NCI-H1048 (cell line): ENCODE data around the gene B4GALT2.

ENCODE experiments used
- DNase-seq: peaks from one replicate; lab custom pipeline; 2025; lab: John Stamatoyannopoulos, UW

The B4GALT2 gene

DNA sequence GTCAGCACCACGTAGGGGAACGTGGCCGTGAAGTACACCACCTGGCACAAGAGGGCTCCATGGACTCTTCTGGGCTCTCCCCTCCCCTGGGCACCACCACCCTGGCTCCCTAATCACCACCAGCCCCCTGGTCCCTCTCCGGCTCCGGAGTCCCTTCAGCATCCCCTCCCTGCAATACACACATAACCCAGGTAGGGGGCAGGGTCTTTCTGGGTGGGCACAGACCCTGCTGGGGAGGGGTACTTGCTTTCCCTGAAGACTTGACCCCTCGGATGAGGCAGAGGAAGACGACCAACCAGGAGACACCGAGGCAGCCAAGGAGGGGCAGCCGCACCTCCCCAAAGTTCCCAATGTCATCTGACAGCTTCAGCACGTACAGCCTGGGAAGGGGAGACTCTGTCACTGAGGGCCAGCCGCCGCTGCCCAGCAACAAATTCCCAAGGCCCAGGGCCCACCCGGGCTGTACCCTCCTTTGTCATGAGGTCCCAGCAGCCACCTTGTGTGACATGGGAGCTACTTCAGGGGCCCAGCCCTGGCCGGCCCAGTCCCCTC, 23.7 kb downstream of the B4GALT2 start:
- no peak for DNase-seq

DNA sequence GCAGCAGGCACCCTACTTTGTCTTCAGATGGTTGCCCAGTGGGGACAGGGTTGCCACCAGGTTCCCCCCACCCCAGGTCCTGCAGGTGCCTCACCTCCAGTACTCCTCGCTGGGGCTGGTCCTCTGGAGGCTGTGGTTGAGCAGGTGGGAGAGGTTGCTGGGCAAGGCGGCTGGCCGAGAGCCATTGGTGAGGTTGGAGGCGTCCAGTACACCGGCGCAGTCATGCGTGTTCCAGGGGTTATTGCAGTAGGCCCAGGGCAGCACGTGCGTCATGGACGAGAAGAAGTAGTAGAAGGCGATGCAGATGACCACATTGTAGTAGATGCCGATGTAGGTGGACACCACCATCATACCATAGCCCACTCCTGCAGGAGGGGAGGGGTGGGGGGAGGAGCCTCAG, 29.2 kb downstream of the B4GALT2 start:
- DNase-seq = no peak

DNA sequence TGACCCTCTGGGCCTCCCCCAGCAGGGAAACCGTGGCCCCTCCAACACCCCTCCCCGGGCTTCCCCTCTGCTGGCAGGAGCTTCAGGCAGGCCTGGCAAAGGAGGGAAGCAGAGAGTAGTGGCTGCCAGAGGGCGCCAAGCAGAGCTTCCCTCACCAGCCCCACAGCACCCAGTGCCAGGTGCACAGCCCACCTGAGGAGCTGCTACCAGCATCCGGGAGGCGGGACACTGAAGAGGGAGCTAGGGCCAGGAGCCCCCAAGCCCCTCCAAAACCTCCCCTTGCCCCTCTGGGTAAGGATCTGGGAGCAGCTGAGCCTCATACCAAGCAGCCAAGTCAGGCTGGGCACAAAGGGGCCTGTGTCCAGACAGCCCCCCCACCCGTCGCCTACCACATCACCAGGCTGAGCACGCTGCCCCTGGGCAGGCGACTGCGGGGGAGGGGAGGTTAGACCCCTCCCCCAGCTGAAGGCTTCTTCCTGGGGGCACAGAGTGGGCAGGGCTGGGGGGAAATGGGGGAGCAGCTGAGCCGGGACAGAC, 32.0 kb downstream of the B4GALT2 start:
- DNase-seq = no peak

DNA sequence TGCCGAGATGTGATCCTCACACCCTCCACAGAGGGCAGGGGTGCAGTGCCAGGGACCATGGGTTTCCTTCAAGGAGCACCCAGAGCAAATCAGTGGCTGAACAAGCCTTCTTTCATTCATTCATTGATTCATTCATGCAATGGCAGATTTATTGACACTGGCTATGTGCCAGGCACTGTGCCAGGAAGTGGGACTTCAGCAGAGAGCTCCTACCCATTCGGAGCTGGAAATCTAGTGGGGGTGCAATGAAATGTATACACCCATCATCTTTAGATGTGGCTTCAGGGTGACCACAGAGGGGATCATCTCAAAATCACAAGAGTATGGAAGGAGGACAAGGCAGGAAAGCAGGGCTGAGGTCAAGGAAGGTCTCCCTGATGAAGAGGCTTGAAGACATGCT, 33.4 kb downstream of the B4GALT2 start:
- no peak for DNase-seq

DNA sequence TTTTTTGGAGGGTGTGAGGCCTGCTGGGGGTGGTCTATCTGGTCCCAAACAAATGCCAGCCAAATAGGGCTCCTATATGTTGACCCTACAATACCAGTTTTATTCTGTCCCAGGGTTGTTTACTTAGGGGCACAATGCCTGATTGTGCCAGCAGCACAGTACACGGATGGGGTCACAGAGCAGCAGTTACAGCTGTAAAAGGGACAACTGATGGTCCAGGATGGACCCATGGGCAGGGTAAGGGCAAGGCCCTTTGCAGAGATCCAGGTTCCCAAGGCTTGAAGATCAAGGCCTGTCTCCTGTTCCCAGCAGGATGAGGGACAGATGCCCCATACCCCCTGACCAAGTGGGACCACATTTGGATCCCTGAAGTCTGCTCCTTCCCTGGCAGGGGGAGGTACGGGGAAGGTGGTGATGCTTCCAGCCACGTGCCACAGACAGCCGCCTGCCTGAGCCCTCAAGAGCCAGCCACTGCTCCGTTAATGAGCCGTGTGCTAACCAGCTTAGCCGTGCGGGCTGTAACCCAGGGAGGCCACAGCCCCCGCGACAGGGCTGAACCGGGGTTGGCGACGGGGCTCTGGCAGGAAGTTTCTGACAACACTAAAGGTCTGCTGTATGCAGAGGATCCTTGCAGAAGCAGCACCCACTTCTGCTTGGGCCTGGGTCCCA, 34.1 kb downstream of the B4GALT2 start:
- no peak for DNase-seq

DNA sequence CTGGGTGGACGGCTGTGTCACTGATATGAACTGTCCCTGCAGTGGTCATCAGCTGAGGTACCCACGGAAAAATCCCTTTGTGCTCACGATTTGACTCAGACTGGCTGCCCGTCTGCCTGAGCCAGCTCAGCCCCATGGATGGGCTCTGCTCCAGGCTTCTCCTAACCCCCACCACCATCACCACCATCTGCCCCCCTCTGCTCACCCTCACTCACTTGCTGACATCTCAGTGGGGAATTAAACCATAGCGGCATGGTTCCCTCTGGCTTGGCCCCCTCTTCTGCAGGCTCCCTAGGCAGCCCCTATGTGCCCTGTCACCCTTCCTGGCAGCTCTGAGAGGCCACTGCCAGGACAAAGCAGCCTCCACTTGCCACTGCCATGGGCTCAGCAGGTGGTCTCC, 34.9 kb downstream of the B4GALT2 start:
- DNase-seq = no peak

DNA sequence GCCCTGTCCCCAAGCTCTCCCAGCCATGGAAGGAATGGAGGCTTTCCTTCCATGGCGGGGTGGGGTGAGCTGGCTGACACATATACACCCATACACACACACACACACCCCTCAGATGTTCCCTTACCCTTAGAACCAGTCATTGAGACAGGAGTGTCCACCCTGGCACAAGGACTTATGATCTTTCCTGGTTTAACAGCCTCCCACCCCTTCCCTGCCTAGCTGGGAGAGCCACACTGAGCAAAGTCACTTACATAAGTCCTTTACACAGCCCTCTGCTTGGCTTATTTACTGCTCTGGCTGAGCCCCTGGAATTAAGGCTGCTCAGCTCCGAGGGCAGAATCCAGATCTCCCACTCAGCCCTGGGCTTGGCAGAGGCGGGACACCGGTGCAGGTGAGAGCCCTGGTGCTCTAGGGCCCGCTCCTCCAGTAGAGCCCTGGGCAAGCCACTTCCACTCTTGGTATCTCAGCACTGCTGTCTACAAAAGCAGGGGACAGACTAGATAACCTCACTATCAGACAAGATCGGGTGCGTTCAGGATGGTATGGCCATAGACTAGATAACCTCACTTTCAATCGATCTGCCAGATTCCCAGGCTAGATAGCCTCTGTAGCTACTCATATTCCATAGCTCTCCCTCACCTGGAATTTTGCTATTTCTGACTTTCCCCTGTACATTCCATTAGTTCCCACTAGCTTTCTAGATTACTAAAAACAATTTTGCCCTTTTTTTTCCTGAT, 35.5 kb downstream of the B4GALT2 start:
- DNase-seq = no peak

DNA sequence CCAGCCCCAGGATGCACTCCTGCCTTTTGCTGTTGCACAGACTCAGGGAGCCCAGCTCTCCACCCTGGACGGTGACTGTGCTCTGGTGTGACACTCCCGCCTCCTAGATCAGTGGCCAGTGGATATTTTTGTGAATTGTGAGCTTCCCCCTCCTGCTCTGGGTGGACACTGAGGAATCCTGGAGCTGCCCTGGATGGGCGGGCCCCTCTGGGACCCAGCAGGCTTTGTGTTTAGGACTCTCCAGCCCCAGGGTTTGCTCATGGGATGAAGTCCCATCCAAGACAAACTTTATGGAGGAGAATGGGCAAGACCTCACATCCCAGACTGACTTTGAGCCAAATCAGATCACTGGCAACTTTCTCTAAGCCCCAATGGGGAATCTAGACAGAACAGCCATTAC, 36.2 kb downstream of the B4GALT2 start:
- no peak for DNase-seq

DNA sequence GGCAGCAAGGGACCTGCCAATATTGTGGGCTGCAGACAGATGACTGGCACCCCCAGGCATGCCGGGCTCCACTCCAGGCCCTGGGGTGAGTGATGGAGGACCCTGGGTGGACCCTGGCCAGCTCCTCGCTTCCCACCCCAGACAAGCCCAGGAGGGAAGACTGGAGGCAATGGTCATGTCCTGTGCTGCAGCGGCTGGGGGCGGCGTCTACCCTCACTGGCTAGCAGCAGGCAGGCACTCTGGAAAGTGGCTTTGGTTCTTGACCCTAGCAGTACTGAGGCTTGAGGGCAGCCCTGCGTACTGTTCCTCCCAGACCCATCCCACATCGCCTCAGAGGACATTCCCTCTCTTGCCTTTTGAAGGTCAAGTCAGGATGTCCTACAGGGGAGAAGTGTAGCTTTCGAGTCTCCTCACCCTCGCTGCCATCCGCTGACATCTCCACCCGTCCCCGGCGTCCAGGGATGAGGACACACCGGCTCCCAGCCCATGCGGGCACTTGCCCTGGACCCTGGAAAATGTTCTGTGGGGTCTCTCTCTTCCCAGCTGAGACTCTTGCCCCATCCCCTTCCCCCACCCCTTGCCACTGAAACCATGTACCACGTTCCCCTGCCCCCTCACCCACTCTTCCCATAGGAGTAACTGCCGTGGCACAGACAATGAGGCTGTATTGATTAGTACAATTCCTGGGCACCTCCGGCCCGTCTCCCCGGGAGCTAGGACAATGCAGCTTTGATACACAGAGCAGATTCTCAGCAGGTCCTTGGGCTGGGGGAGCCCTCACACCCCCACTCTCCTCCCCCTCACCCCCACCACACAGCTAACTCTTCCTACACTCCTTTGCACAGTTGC, 37.3 kb downstream of the B4GALT2 start:
- no peak for DNase-seq

DNA sequence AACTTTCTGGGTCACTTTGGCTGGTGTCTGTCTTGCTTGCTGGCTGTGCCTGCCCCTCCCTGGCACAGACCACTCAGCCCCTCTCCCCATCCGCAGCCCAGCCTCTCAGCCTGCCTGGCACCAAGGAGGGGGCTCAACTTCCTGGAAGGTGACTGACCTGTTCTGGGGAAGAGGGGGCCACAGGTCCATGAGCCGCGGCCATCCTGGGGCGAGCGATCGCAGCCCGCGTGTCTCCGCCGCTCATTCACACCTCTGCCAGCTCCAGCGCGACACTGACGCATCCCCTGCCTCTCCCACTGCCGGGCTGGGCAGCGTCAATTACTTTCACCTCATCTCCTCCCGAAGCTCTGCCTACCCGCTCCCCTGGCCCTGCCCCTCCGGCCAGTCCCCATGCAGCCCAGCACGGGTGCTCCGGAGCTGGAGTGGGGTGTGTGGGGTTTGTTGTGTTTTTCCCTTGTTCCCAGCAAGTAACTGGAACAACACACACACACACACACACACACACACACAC, 37.9 kb downstream of the B4GALT2 start:
- DNase-seq = no peak

DNA sequence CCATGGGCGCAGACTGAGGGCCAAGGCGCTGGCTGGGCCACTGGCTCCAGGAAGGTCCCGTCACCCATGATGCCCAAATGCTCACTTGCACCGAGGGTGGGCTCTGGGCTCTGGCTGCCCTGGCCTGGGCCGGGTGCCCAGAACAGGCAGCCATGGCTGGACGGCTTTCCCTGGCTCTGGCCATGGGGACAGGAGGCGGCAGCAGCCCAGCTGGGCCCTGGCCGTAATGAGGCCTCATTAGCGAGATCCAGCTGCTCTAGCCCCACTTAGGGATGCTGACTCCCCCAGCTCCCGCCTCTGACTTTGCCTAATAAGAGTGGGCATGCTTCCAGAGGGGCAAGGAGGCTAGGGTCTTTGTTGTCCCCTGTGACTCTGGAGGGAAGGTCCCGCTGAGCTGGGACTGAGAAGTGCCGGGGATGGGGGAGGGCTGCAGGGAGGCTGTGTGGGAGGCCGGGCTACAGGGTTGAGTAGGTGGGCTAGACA, 40.5 kb downstream of the B4GALT2 start:
- DNase-seq = no peak

DNA sequence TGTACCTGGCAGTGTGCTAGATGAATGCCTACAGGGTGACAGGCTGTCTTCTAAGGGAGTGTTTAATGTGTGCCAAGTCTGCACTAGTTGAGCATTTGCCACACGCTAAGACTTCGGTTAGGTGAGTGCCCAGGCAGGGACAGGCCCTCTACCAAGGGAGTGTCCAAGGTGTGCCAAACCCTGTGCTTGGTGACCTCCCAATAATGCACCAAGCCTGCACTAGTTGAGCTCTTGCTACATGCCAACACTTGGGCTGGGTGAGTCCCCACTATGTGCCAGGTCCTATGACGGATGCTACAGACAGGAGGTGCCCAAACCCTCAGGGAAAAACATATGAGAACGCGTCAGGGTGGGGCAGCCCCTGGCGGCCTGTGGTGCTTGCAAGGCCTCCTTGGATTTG, 41.5 kb downstream of the B4GALT2 start:
- DNase-seq = no peak

DNA sequence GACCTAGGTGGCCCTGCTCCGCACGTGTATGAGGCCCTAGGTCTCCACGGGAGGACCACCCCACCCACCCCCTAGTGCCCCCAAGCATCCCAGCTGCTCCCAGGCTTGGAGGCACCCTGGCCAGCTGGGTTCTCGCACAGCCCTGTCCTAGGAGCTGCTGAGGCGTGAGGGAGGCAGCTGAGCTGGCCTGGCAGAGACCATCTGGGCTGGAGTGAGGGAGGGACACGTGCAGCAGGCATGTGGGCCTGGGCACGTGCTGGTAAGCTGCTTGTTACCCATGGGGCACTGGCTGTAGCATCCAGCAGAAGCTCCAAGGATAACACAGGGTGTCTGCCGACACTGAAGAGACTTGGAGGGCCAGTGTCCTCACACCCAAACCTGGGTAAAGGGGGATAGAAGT, 42.1 kb downstream of the B4GALT2 start:
- no peak for DNase-seq

DNA sequence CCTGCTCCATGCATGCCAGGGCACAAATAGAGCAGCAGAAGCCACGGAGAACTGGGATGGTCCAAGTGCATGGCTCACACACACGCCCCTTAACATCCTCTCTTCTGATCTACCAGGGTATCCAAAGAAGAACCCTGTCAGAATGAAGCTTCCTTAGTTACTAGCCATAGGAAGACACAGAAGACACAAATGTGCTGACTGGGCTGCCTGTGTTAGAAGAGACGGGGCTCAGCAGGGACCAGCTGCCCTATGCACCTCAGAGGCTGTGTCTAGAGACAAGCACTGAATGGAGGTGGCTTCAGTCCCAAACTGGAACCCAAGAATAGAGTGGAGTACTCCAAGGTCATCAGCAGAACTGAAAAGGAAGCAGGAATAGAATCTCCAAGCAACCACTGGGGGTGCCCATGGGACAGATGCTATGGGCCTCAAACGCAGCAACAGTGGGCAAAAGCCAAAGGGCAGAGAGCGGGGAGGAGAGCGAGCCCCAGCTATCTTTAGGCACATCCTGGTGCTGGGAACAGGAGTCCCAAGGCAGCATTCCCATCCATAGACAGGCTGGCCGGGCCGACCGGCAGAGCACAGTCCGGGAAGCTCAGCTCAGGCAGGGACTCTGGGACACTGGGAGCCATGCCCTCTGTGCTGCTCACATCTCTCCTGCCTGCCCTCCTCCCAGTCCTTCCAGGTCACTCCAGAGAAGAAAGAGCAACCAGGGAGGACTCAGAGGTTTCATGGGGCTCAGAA, 42.7 kb downstream of the B4GALT2 start:
- DNase-seq = no peak

DNA sequence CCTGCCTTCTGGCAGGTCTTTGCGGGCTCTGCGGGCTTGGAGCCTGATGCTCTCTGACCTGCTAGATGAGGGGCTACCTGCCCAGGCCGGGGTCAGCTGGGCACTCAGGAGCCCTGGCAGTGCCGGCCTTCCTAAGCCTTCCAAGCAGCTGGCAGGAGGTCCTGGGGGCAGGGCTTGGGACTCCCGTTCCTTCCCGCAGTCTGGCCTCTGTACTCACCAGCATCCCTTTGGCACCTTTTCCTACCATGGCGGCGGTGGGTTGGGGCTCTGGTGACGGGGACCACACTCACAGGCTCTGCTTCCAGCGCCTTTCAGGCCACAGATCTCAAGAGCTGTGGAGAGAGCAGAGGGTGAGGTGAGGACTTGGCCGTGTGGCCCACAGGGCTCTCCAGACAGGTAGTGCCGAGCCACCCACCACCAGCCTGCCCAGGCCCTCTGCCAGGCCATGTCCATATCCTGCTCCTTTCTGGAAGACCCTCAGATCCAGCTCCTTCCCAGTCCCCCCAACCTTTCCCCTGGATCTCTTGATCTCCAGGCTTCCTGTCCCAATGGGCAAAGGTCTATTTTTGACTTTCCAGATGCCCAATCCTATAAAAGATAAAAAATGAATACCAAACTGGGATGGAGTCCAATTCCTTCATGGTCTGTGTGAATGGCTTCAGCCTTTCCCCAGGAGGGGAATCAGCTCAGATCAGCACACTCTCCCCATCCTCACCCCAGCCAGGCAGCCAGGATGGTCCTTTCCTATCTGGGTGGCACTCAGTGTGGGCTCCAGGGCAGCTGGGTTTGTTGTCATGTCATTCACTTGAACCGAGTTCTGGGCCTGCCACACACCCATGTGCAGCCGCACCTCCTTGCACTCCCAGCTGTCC, 45.3 kb downstream of the B4GALT2 start:
- no peak for DNase-seq

DNA sequence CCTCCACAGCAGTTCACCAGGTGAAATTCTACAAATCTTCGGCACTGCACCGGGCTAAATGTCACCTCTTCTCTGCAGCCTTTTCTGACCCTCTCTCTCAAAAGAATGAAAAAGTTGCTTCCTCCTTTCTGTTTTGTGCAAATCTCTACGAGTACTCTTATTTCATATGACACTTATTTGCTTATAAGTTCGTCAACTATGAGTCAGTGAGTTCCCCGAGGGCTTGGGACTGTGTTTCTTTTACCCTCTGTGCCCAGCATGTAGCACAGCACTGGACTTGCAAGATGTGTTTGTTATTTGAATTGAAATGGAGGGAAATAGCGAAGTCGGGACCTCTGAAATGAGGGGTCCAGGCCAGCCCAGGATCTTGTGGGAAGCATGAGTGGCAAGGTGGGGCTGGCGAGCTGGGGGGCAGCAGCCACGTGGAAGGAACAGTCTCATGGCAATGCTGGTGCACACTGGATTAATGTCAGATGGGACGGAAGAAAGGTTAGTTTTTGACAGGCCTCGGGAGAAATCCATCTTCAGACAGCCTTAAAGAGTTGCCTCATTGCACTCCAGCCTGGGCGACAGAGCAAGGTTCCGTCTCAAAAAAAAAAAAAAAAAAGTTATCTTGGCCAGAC, 46.0 kb downstream of the B4GALT2 start:
- no peak for DNase-seq

DNA sequence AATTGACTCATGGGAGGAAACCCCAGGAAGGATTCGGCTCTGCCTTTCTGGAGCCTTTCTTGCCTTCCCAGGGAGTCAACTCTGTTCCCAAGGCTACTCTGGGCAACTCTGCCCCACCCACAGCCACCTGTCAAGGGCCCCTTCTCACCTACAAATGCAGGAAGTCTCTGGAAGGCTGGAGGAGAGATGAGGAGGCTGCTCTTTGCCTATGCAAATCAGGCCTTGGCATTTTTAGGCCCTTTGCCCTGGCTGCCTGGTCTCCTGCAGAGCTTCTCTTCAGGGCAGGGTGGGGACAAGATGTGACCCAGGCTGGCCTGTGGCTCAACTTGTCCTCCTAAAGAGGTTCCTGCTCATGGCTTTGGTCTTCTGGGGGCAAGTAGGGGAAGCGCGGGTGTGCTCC, 46.8 kb downstream of the B4GALT2 start:
- DNase-seq = no peak

DNA sequence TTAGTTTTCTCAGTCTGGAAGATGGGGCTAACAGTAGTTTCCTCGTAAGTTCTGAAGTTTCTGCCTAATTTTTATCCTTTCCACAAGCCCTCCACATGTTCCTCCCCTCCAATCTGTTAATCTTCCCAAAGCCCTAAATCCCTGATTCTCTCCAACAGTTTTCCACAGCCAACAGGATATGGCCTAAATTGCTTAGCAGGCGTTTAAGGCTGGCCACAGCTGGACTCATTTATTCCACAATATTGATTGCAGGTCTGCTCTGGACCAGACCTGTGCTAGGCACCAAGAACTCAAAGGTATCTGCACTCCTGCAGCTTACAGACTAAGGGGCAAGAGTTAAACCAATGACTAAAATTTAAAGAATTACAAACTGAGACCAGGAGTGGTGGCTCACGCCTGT, 48.3 kb downstream of the B4GALT2 start:
- no peak for DNase-seq

DNA sequence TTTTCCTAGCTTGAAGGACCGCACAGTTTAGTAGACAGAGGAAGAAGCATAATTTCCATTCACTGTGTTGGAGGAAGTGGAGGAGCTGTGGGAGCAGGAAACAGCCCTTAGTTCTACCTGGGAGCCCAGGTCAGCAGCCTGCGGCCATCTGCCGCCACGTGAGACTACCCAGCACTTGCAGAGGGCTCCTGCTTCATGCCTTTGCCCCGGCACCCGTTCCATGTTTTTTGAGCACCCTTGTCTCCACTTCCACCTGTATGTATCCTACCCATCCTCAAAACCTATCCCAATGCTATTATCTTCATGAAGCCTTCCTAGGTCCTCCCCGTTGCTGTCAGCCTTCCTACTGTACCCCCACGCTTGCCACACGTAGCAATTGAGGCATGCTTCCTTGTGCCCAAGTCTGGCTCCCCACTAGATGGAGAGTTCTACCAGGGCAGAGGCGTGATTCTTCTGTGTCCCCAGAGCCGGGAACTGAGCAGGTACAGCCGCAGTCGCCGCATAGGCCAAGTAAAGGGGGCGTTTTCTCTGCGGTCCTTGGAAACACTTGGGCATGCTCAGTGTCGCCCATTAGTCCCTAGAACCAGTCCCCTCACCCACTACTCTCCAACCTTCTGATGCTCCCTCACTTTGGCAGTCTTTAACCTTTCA, 50.4 kb downstream of the B4GALT2 start:
- DNase-seq = no peak
